Dendritic cell treated with granulocyte-macrophage colony-stimulating factor and Interleukin-4, amounts not matched to agents 40 ng/mL and 50 ng/mL, for 4 days (primary cell): ENCODE data around the gene KCNG2.
"Not testable (repeated sequence)": the region's sequence is repeated elsewhere in the genome, so short reads cannot be mapped to it uniquely, and the experiment has no call there.

Experiments used
- H3K27ac Mint-ChIP-seq: one replicate; pipeline ENCODE4 v1.8.0; 2022; ENCODE audit warnings: mild to moderate bottlenecking, mixed read lengths
- H3K27me3 Mint-ChIP-seq: one replicate; pipeline ENCODE4 v1.8.0; 2022; ENCODE audit warnings: mild to moderate bottlenecking, mixed read lengths
- H3K36me3 Mint-ChIP-seq: one replicate; pipeline ENCODE4 v1.8.0; 2022; ENCODE audit warnings: low read depth, mixed read lengths
- H3K4me1 Mint-ChIP-seq: one replicate; pipeline ENCODE4 v1.8.0; 2022; ENCODE audit warnings: low read depth, mixed read lengths
- H3K4me3 Mint-ChIP-seq: one replicate; pipeline ENCODE4 v1.8.0; 2022; ENCODE audit warnings: mild to moderate bottlenecking, moderate library complexity, mixed read lengths
- H3K9me3 Mint-ChIP-seq: one replicate; pipeline ENCODE4 v1.8.0; 2022; ENCODE audit warnings: mixed read lengths
- intact Hi-C: fragments of 100-400 bp; cut with micrococcal nuclease; formaldehyde crosslinking; loops from one replicate; pipeline ENCODE4 v1.15.0; 2022

The KCNG2 gene

GRCh38 chr18:79870301-79871025, 72.7 kb downstream of the KCNG2 start:
- no peak overlapping the region for H3K4me3 Mint-ChIP-seq
- intact Hi-C loops, result no loop called here
- no peaks in the 10 kb centered on the region for H3K4me1 Mint-ChIP-seq
- H3K27me3 Mint-ChIP-seq, result peaks cover 7% of the 10 kb centered on the region
- no peak overlapping the region for H3K27ac Mint-ChIP-seq
- no peaks in the 10 kb centered on the region for H3K36me3 Mint-ChIP-seq
- no peaks in the 10 kb centered on the region for H3K9me3 Mint-ChIP-seq

DNA sequence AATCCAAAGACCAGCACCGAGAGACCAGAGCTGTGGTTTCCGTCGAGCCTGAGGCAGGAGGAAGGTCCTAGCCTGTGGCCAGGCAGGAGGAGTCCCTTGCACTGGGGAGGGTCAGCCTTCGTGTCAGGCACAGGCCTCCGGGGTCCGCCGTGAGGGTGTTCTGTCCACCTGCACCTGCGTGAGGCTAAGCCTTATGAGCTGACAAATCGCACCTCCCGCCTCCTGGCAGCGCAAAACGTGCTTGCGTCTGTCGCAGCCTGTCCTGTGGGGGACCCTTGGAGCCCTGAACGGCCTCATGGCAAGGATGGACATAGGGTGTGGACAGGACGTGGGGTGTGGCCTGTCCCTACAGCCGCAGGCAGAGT, 73.3 kb downstream of the KCNG2 start:
- Mint-ChIP-seq H3K4me1 (no peaks in the 10 kb centered on the region), H3K27ac (no peak overlapping the region), H3K9me3 (no peaks in the 10 kb centered on the region), H3K4me3 (no peak overlapping the region), H3K36me3 (no peaks in the 10 kb centered on the region), H3K27me3 (peaks cover 7% of the 10 kb centered on the region)
- intact Hi-C loops, result no loop called here

- Mint-ChIP-seq H3K4me3 (no peak overlapping the region), H3K36me3 (no peaks in the 10 kb centered on the region), H3K4me1 (no peaks in the 10 kb centered on the region), H3K27ac (no peak overlapping the region), H3K9me3 (no peaks in the 10 kb centered on the region), H3K27me3 (peaks cover 7% of the 10 kb centered on the region)
- intact Hi-C loops, result no loop called here
Observed at GRCh38 chr18:79871481-79872091, 73.8 kb downstream of the KCNG2 start.

DNA sequence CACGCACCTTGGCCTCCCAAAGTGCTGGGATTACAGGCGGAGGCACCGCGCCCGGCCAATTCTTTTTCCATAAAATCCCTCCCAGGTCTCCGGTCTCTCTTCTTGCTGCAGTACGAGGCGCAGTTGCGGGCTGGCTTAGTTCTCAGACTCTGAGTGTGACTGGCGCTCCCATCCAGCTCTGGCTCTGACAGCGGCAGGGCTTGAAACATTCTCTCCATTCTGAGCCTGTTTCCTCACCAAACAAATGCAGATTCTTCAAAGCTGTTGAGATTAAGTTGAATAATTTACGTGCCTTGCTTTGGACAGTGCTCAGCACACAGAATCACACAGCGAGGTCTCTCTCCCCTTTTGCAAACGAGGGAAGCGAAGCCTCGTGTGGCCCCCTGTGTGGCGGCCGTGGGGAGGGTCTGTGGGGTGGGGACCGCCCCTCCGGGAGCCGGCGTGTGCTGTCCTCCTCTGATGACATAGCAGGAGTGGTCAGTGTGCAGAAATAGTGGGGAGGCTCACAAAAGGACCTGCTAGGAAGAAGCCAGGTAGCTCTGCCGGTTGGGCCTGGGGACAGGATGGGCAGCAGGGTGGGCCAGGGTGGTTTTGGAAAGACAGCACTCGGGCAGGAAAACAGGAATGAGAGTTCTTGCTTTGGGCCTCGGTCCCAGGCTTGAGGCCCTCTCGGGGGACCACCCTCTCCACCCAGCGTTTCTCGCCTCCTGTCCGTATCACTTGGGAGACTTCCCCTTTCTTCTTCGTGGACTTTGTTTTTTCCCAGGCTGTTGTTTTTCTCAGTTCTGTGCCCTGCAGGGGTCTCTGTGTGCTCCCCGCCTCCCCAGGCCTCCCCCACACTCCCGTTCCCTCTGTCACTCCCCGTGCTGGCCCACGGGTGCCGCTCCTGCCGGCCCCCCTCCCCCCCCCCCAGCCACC, 75.0 kb downstream of the KCNG2 start:
- peaks cover 7% of the 10 kb centered on the region for H3K27me3 Mint-ChIP-seq
- no peaks in the 10 kb centered on the region for H3K9me3 Mint-ChIP-seq
- intact Hi-C loops, result no loop called here
- no peaks in the 10 kb centered on the region for H3K4me1 Mint-ChIP-seq
- H3K27ac Mint-ChIP-seq, result no peak overlapping the region
- H3K36me3 Mint-ChIP-seq, result no peaks in the 10 kb centered on the region
- no peak overlapping the region for H3K4me3 Mint-ChIP-seq

DNA sequence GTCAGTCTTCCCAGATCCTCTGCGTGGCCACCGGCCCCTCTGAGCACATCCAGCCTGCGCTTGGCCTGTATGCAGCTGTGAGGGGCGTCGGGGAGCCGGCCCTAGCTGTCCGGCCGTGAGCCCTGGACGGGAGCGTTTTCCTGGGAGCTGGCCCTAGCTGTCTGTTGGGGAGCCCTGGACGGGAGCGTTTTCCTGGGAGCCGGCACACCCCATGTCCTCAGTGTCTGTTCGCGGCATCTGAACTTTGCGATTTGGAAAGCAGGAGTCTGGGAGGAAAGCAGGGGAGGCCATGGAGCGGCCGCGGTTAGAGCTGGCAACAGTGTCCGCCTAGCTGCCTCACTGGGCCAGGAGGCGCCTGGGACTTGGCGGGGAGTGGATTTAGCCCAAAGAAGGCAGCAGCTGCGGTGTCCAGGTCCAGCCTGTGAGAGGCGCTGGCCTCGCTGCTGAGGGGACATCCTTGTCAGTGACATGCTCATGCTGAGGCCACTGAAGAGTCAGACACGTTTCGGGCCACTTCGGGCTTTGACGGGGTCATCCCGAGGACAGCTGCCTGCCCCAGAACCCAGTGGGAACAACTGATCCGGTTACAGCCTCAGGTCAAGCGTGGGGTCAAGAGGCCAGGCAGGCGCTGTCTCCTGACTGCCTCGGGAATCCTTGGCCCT, 75.8 kb downstream of the KCNG2 start:
- Mint-ChIP-seq H3K36me3 (no peaks in the 10 kb centered on the region), H3K27me3 (peaks cover 7% of the 10 kb centered on the region)
- intact Hi-C loops, result no loop called here

DNA sequence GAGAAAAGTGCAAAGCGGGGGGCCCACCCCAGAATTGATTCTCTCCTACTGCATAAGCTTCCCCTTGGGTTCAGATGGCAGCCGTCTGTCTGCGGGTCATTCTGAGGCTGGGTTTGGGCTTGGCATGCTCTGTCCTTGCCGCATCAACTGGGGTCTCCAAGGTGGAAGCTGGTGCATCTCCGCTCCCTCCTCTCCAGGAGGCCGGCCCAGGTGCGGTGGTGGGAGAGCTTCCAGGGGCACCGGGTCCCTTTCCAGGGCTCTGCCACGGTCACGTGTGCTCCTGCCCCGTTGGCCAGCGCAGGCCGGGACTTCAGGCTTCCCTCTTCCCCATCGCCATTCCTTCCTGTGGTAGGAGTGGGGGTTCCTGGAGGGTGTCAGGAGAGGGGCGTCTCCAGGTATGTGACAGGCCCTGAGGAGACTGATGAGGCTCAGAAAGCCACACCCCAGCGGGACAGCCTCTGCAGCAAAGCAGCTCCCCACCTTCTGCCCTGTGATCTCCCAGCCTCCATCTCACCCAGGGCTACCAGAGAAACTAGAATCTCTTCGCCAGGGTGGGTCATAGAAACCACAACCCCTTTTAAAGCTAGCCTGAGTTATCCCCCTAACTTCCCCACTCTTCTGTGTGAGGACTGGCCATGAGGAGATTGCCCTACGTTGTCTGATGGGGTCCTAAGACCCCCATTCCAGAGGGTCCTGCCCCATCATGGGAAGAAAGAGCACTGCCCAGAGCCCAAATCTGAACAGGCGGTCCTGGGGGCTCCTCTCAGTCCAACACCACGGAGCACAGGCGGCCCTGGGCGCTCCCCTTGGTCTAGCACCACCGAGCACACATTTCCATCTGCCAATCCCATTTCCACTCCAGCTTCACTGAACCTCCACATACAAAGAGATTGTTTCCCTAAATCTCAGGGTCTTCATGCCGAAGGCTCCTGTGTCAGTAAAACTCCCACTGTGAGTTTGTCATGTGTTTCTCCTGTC, 77.1 kb downstream of the KCNG2 start:
- no peaks in the 10 kb centered on the region for H3K36me3 Mint-ChIP-seq
- no peak overlapping the region for H3K4me3 Mint-ChIP-seq
- peaks cover 12% of the 10 kb centered on the region for H3K9me3 Mint-ChIP-seq
- intact Hi-C loops, result no loop called here
- no peak overlapping the region for H3K27ac Mint-ChIP-seq
- peaks cover 7% of the 10 kb centered on the region for H3K27me3 Mint-ChIP-seq
- no peaks in the 10 kb centered on the region for H3K4me1 Mint-ChIP-seq

More for the DNA sequence above, 75.8 kb downstream of the KCNG2 start:
- Mint-ChIP-seq H3K4me1 (no peaks in the 10 kb centered on the region), H3K9me3 (no peaks in the 10 kb centered on the region), H3K4me3 (no peak overlapping the region), H3K27ac (no peak overlapping the region)

DNA sequence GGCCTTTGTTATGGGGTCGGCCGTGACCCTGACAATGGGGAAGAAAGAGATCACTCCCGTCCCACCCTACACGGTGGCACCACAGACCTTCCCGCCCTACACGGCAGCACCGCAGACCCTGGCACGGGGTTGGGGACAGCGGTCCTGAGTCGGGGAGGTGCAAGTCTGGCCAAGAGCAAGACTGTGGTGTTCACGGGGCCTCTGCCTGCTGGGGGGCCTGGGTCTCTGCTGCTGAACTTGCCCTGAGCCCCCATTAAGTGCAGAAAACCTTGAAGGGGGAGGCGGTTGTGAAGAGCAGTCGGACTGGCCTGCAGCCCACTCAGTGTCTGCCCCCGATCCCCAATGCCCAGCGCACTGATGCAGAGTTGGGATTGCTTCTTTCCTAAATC, 77.8 kb downstream of the KCNG2 start:
- intact Hi-C loops, result no loop called here
- Mint-ChIP-seq H3K36me3 (no peaks in the 10 kb centered on the region), H3K27me3 (peaks cover 7% of the 10 kb centered on the region), H3K9me3 (peaks cover 14% of the 10 kb centered on the region), H3K4me1 (no peaks in the 10 kb centered on the region), H3K4me3 (no peak overlapping the region), H3K27ac (no peak overlapping the region)

- Mint-ChIP-seq H3K9me3 (peaks cover 14% of the 10 kb centered on the region), H3K4me1 (no peaks in the 10 kb centered on the region), H3K27me3 (peaks cover 7% of the 10 kb centered on the region), H3K4me3 (no peak overlapping the region), H3K36me3 (no peaks in the 10 kb centered on the region), H3K27ac (no peak overlapping the region)
- intact Hi-C loops, result no loop called here
Observed at GRCh38 chr18:79875931-79876461, 78.3 kb downstream of the KCNG2 start.

DNA sequence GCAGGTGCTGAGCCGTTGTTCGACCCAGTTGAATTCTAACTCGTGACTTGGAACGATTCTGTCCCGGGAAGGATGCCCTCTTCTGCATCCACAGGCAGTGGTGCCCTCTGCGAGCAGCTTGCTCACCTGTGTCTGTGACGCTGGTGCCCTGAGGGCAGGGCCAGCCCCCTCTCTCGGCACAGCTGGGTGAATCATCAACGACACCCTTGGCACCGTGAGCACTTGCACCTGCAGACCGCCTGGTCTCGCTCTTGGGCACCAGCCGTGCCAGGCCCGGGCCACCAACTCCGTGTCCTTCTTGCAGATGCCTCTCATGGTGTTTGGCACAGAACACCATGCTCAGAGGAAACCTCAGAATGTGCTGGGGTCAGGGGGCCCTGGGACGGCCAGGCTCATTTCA, 78.8 kb downstream of the KCNG2 start:
- intact Hi-C loops, result no loop called here
- no peak overlapping the region for H3K4me3 Mint-ChIP-seq

DNA sequence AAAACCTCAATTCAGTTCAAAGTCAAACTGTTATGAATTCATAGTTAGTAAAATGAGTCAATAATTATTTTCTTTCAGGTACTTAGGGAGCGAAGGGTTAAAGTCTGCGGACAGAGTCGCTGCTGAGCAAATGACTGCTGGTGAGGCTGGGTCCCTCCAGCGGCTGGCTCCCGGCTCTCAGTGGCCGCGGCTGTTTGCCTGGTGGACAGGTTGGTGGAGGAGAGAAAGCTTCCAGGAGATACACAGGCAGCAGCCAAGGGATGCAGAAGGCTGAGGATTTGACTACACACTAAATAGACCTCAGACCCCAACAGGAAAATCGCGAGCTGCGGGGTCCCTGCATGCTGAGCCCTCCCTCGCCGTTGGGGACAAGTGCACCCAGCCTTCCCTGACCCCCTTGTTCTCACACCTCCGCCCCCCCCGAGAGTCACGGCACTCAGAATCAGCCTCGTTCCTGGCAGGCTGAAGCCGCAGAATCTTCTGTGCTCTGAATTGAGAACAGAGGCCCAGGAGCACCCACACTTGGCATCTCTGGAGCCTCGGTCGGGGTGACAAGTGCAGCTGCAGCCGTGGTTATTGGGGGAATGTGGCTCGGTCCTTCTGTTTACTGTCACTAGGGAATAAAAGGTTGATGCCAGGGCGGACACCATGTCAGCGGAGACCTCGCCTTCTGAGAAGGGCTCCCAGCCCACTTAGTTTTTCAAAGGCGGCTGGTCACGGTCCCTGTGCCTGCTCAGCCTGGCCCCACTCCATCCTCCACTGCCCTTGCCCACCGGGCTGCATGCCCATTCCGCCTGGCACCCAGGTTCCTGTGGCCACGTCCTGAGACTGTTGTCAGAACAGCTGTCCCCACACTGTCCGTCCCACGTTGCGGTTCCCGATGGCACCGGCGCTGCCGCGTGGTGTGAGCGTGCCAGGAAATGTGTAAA, 79.7 kb downstream of the KCNG2 start:
- H3K4me3 Mint-ChIP-seq, result no peak overlapping the region
- H3K9me3 Mint-ChIP-seq, result peaks cover 26% of the 10 kb centered on the region
- intact Hi-C loops, result no loop called here
- H3K27ac Mint-ChIP-seq, result no peak overlapping the region
- H3K27me3 Mint-ChIP-seq, result peaks cover 7% of the 10 kb centered on the region
- H3K4me1 Mint-ChIP-seq, result no peaks in the 10 kb centered on the region
- no peaks in the 10 kb centered on the region for H3K36me3 Mint-ChIP-seq

More for the DNA sequence above, 78.8 kb downstream of the KCNG2 start:
- H3K27ac Mint-ChIP-seq, result no peak overlapping the region
- peaks cover 7% of the 10 kb centered on the region for H3K27me3 Mint-ChIP-seq
- H3K9me3 Mint-ChIP-seq, result peaks cover 17% of the 10 kb centered on the region
- no peaks in the 10 kb centered on the region for H3K36me3 Mint-ChIP-seq
- no peaks in the 10 kb centered on the region for H3K4me1 Mint-ChIP-seq

DNA sequence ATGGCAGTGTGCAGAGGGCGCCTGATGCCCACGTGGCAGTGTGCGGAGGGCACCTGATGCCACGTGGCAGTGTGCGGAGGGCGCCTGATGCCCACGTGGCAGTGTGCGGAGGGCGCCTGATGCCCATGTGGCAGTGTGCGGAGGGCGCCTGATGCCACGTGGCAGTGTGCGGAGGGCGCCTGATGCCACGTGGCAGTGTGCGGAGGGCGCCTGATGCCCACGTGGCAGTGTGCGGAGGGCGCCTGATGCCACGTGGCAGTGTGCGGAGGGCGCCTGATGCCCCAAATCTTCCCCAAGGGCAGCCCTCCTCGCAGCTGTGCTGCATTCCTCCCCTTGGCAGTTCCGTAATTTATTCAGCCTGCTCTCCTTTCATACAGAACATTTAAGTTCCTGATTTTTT, 80.5 kb downstream of the KCNG2 start:
- H3K4me3 Mint-ChIP-seq, intact Hi-C loops, H3K36me3 Mint-ChIP-seq, H3K27ac Mint-ChIP-seq, H3K4me1 Mint-ChIP-seq, H3K27me3 Mint-ChIP-seq: not testable (repeated sequence)
- H3K9me3 Mint-ChIP-seq, result peaks cover 27% of the 10 kb centered on the region

- Mint-ChIP-seq H3K36me3 (no peaks in the 10 kb centered on the region), H3K4me1 (no peaks in the 10 kb centered on the region), H3K27me3 (no peaks in the 10 kb centered on the region), H3K27ac (no peak overlapping the region), H3K9me3 (peaks cover 27% of the 10 kb centered on the region), H3K4me3 (no peak overlapping the region)
- intact Hi-C loops, result no loop called here
Observed at GRCh38 chr18:79878741-79879378, 81.1 kb downstream of the KCNG2 start.
